ENCODE results near the gene RAB39A. TPM values are rescaled to one million over a fixed set of nuclear protein-coding genes. Genes with fewer than 3 reads are reported as not detected.
"Not testable (repeated sequence)": the region's sequence is repeated elsewhere in the genome, so short reads cannot be mapped to it uniquely, and the experiment has no call there.

RAB39A gene
- total RNA-seq, 3 donors from 2014 or later: 1.4 to 1.8 (median 1.5) TPM

GRCh38 chr11:107928767-107929507 lies 689 bp downstream of the RAB39A start:
- no peak for TF ChIP-seq CTCF (IDR thresholded peaks at IDR 0.05)
- Histone ChIP-seq H3K4me3 (no peak overlapping the region), H3K36me3 (ENCODE audit: low read depth) (no peaks in the 10 kb centered on the region), H3K4me1 (ENCODE audit: low read depth) (peaks cover 10% of the 10 kb centered on the region), H3K9me3 (no peaks in the 10 kb centered on the region)
- DNase-seq (peak in 2 of 3 donors; percentile 30), ATAC-seq (peak; percentile 37)
- intact Hi-C loops (cut with DNase I, micrococcal nuclease): no loop called here

GRCh38 chr11:107929611-107930200 lies 1.5 kb downstream of the RAB39A start:
- intact Hi-C loops (cut with DNase I, micrococcal nuclease): no loop called here
- TF ChIP-seq CTCF (IDR thresholded peaks at IDR 0.05): no peak
- Histone ChIP-seq H3K9me3 (no peaks in the 10 kb centered on the region), H3K36me3 (ENCODE audit: low read depth) (no peaks in the 10 kb centered on the region), H3K4me3 (no peak overlapping the region), H3K4me1 (ENCODE audit: low read depth) (peaks cover 10% of the 10 kb centered on the region)
- ATAC-seq: no peak
- DNase-seq: no peak

- no peak for TF ChIP-seq CTCF (IDR thresholded peaks at IDR 0.05)
- DNase-seq (no peak), ATAC-seq (no peak)
- H3K4me3 ChIP-seq: no peak overlapping the region
- no peaks in the 10 kb centered on the region for H3K9me3 ChIP-seq
- no peaks in the 10 kb centered on the region for H3K36me3 ChIP-seq (ENCODE audit: low read depth)
- peaks cover 10% of the 10 kb centered on the region for H3K4me1 ChIP-seq (ENCODE audit: low read depth)
- intact Hi-C loops (cut with DNase I, micrococcal nuclease): no loop called here
Measured at GRCh38 chr11:107931206-107931605, 3.0 kb downstream of the RAB39A start.

GRCh38 chr11:107947904-107948303 lies 19.7 kb downstream of the RAB39A start:
- no peaks in the 10 kb centered on the region for H3K9me3 ChIP-seq
- H3K4me3 ChIP-seq: no peak overlapping the region
- no peaks in the 10 kb centered on the region for H3K36me3 ChIP-seq (ENCODE audit: low read depth)
- DNase-seq (no peak), ATAC-seq (no peak)
- TF ChIP-seq CTCF (IDR thresholded peaks at IDR 0.05): no peak
- H3K4me1 ChIP-seq (ENCODE audit: low read depth): no peaks in the 10 kb centered on the region
- intact Hi-C loops (cut with DNase I, micrococcal nuclease): no loop called here

- ATAC-seq; H3K9me3 ChIP-seq; DNase-seq; H3K4me3 ChIP-seq; intact Hi-C loops (cut with DNase I, micrococcal nuclease); H3K36me3 ChIP-seq (ENCODE audit: low read depth); H3K4me1 ChIP-seq (ENCODE audit: low read depth): not testable (repeated sequence)
Measured at GRCh38 chr11:107948328-107948727, 20.1 kb downstream of the RAB39A start.

- DNase-seq (no peak), ATAC-seq (no peak)
- Histone ChIP-seq H3K9me3 (no peaks in the 10 kb centered on the region), H3K4me1 (ENCODE audit: low read depth) (no peaks in the 10 kb centered on the region), H3K4me3 (no peak overlapping the region), H3K36me3 (ENCODE audit: low read depth) (no peaks in the 10 kb centered on the region)
- intact Hi-C loops (cut with DNase I, micrococcal nuclease): loop anchor here in 1 of 2 donors (10.0 kb wide), 1 partner anchor 556 kb away; no protein-coding TSS in a partner anchor
- no peak for TF ChIP-seq CTCF (IDR thresholded peaks at IDR 0.05)
Measured at GRCh38 chr11:107951155-107951554, 22.9 kb downstream of the RAB39A start.
